AG10803 (cell line): ENCODE results near the gene ANKRD13B.

Experiments
- DNase-seq: peaks from one replicate; pipeline ENCODE4 v3.0.0; 2010; ENCODE audit warnings: low read depth
- H3K4me3 ChIP-seq: 2 replicates; pipeline ENCODE4 v1.5.1; 2011; ENCODE audit warnings: mild to moderate bottlenecking, low read length, control low read depth
- CTCF ChIP-seq: conservative IDR thresholded peaks from 2 replicates; pipeline ENCODE4 v1.5.1; 2011; ENCODE audit warnings: mild to moderate bottlenecking, low read length, control low read depth, inconsistent platforms

The ANKRD13B gene

GRCh38 chr17:29629839-29630238 lies 36.9 kb downstream of the ANKRD13B start:
- H3K4me3 ChIP-seq = no peak overlapping the region
- DNase-seq = no peak
- no peak for TF ChIP-seq CTCF

GRCh38 chr17:29630630-29631193 lies 37.8 kb downstream of the ANKRD13B start:
- TF ChIP-seq CTCF = no peak
- H3K4me3 ChIP-seq = no peak overlapping the region
- no peak for DNase-seq

- no peak for TF ChIP-seq CTCF
- DNase-seq = no peak
- H3K4me3 ChIP-seq = no peak overlapping the region
Measured at GRCh38 chr17:29633886-29634285, 41.0 kb downstream of the ANKRD13B start.

- no peak overlapping the region for H3K4me3 ChIP-seq
- no peak for TF ChIP-seq CTCF
- DNase-seq = peak; percentile 66
Measured at GRCh38 chr17:29640413-29640812, 47.5 kb downstream of the ANKRD13B start.

- TF ChIP-seq CTCF = no peak
- no peak overlapping the region for H3K4me3 ChIP-seq
- DNase-seq = no peak
Measured at GRCh38 chr17:29640981-29641642, 48.2 kb downstream of the ANKRD13B start.

GRCh38 chr17:29642171-29642611 lies 49.3 kb downstream of the ANKRD13B start:
- H3K4me3 ChIP-seq = no peak overlapping the region
- TF ChIP-seq CTCF = no peak
- no peak for DNase-seq

GRCh38 chr17:29643817-29644160 lies 50.9 kb downstream of the ANKRD13B start:
- H3K4me3 ChIP-seq = no peak overlapping the region
- no peak for TF ChIP-seq CTCF
- DNase-seq = no peak
